ENCODE results near the gene NMRK1. TPM values are rescaled to one million over a fixed set of nuclear protein-coding genes. Genes with fewer than 3 reads are reported as not detected.

The NMRK1 gene
- total RNA-seq, 1 experiment from 2014 or later, result 1.1 TPM

DNA sequence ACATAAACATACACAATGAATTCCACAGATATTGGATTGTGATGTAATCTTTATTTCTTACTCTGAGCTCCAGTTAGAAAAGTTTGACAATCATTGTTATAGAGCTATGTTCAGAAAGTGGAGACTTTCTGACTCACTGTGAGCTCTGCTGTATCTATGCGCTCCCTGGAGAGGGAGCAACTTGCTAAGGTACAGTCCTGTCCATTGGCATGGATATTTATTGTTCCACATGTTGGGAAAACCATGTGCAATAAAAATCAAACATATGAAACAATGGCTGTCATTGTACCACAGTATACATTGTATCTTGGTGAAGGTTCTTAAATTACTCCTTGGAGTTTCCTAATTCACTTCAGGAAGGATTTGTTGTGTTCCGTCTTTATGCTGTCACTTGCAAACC is 26.8 kb downstream of the NMRK1 start:
- BruUV-seq (replicated peaks), result no TSS peak
- no peaks in the 10 kb centered on the region for H3K27me3 Mint-ChIP-seq (ENCODE audit: insufficient read depth, unreplicated experiment)
- Histone ChIP-seq H3K36me3 (ENCODE audit: control insufficient read depth, insufficient read depth, low read length) (no peaks in the 10 kb centered on the region), H3K4me1 (no peaks in the 10 kb centered on the region), H3K4me3 (ENCODE audit: low read depth, low read length) (no peak overlapping the region), H3K9me3 (no peaks in the 10 kb centered on the region), H3K27me3 (replicated peaks; ENCODE audit: control insufficient read depth, insufficient read depth, low read length) (no peaks in the 10 kb centered on the region)
- no peaks in the 10 kb centered on the region for H3K36me3 Mint-ChIP-seq (ENCODE audit: insufficient read depth, unreplicated experiment)
- POLR2A ChIA-PET, result no interaction called here
- H3K4me3 Mint-ChIP-seq (ENCODE audit: unreplicated experiment), result no peak overlapping the region
- TF ChIP-seq, protein P1, sequence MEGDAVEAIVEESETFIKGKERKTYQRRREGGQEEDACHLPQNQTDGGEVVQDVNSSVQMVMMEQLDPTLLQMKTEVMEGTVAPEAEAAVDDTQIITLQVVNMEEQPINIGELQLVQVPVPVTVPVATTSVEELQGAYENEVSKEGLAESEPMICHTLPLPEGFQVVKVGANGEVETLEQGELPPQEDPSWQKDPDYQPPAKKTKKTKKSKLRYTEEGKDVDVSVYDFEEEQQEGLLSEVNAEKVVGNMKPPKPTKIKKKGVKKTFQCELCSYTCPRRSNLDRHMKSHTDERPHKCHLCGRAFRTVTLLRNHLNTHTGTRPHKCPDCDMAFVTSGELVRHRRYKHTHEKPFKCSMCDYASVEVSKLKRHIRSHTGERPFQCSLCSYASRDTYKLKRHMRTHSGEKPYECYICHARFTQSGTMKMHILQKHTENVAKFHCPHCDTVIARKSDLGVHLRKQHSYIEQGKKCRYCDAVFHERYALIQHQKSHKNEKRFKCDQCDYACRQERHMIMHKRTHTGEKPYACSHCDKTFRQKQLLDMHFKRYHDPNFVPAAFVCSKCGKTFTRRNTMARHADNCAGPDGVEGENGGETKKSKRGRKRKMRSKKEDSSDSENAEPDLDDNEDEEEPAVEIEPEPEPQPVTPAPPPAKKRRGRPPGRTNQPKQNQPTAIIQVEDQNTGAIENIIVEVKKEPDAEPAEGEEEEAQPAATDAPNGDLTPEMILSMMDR (IDR thresholded peaks at IDR 0.05; ENCODE audit: insufficient read depth in 1 of 2, low read depth in 1 of 2, low read length in 1 of 2, severe bottlenecking in 1 of 2, unreplicated experiment in 1 of 2), result no peak
- H3K4me1 Mint-ChIP-seq (ENCODE audit: low read depth, unreplicated experiment), result no peaks in the 10 kb centered on the region
- DNase-seq, result no peak
- H3K9me3 Mint-ChIP-seq (ENCODE audit: unreplicated experiment), result no peaks in the 10 kb centered on the region
- H3K27ac Mint-ChIP-seq (ENCODE audit: unreplicated experiment), result no peak overlapping the region
- CTCF ChIA-PET, result no interaction called here
- intact Hi-C loops (cut with micrococcal nuclease; ENCODE audit: unreplicated experiment), result no loop called here

DNA sequence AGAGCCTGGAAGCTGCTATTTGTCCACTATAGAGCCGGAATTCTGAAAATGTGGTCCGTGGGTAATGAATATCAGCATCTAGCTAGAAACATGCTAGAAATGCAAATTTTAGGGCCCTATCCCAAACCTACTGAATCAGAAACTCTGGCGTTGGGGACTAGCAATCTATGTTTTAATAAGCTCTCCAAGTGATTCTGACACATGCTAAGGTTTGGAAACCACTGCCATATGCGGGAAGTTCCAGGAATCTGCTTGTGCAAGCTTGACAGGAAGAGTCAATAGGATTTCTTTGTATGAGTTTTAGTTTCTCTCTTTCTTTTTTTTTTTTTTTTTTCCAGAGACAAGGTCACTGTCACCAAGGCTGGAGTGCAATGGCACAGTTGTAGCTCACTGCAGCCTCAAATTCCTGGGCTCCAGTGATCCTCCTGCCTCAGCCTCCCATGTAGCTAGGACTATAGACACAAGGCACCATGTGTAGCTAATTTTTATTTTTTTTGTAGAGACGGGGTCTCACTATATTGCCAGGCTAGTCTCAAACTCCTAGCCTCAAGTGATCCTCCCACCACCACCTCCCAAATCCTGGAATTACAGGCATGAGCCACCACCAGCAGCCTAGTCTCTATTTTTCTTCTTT is 33.5 kb downstream of the NMRK1 start:
- H3K9me3 Mint-ChIP-seq (ENCODE audit: unreplicated experiment), result no peaks in the 10 kb centered on the region
- POLR2A ChIA-PET, result no interaction called here
- BruUV-seq (replicated peaks), result no TSS peak

DNA sequence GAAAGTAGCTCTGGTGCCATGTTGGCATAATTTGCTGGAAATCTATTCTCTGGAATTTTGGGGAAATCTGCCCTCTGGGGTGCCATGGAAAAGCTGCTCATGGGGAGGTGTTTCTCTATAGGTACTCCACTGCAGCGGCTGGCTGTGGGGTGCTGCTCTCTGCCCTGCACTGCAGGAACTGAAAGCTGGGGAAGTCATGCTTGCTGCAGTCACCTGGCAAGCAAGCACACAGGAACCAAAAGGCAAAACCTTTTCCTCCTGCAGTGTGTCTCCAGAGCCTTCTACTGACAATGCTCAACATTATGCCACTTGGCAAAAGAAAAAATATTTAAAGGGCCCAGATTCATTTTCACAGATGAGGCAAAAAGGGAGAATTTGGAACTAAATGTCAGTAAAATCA is 34.1 kb downstream of the NMRK1 start:
- Mint-ChIP-seq H3K4me1 (ENCODE audit: low read depth, unreplicated experiment) (no peaks in the 10 kb centered on the region), H3K9me3 (ENCODE audit: unreplicated experiment) (no peaks in the 10 kb centered on the region), H3K27me3 (ENCODE audit: insufficient read depth, unreplicated experiment) (no peaks in the 10 kb centered on the region), H3K36me3 (ENCODE audit: insufficient read depth, unreplicated experiment) (no peaks in the 10 kb centered on the region), H3K27ac (ENCODE audit: unreplicated experiment) (no peak overlapping the region), H3K4me3 (ENCODE audit: unreplicated experiment) (no peak overlapping the region)
- intact Hi-C loops (cut with micrococcal nuclease; ENCODE audit: unreplicated experiment), result no loop called here
- Histone ChIP-seq H3K36me3 (ENCODE audit: control insufficient read depth, insufficient read depth, low read length) (no peaks in the 10 kb centered on the region), H3K4me3 (ENCODE audit: low read depth, low read length) (no peak overlapping the region), H3K9me3 (no peaks in the 10 kb centered on the region), H3K27me3 (replicated peaks; ENCODE audit: control insufficient read depth, insufficient read depth, low read length) (no peaks in the 10 kb centered on the region), H3K4me1 (no peaks in the 10 kb centered on the region)
- no TSS peak for BruUV-seq (replicated peaks)
- POLR2A ChIA-PET, result no interaction called here
- CTCF ChIA-PET, result no interaction called here
- no peak for DNase-seq
- TF ChIP-seq, protein P1 (IDR thresholded peaks at IDR 0.05; ENCODE audit: insufficient read depth in 1 of 2, low read depth in 1 of 2, low read length in 1 of 2, severe bottlenecking in 1 of 2, unreplicated experiment in 1 of 2), result no peak

More for the DNA sequence above, 33.5 kb downstream of the NMRK1 start:
- no peak overlapping the region for H3K27ac Mint-ChIP-seq (ENCODE audit: unreplicated experiment)
- H3K27me3 Mint-ChIP-seq (ENCODE audit: insufficient read depth, unreplicated experiment), result no peaks in the 10 kb centered on the region
- H3K4me3 Mint-ChIP-seq (ENCODE audit: unreplicated experiment), result no peak overlapping the region
- no peaks in the 10 kb centered on the region for H3K36me3 Mint-ChIP-seq (ENCODE audit: insufficient read depth, unreplicated experiment)
- no peak overlapping the region for H3K4me3 ChIP-seq (ENCODE audit: low read depth, low read length)
- no peaks in the 10 kb centered on the region for H3K36me3 ChIP-seq (ENCODE audit: control insufficient read depth, insufficient read depth, low read length)
- DNase-seq, result no peak
- TF ChIP-seq, protein P1 (IDR thresholded peaks at IDR 0.05; ENCODE audit: insufficient read depth in 1 of 2, low read depth in 1 of 2, low read length in 1 of 2, severe bottlenecking in 1 of 2, unreplicated experiment in 1 of 2), result no peak
- H3K4me1 Mint-ChIP-seq (ENCODE audit: low read depth, unreplicated experiment), result no peaks in the 10 kb centered on the region
- intact Hi-C loops (cut with micrococcal nuclease; ENCODE audit: unreplicated experiment), result no loop called here
- CTCF ChIA-PET, result no interaction called here
- H3K4me1 ChIP-seq, result no peaks in the 10 kb centered on the region
- H3K9me3 ChIP-seq, result no peaks in the 10 kb centered on the region
- no peaks in the 10 kb centered on the region for H3K27me3 ChIP-seq (replicated peaks; ENCODE audit: control insufficient read depth, insufficient read depth, low read length)
